ENCODE results near the gene YJU2.

GRCh38 chr19:4220188-4220587, 26.7 kb upstream of the YJU2 start:
- TF ChIP-seq CTCF (conservative IDR thresholded peaks at IDR 0.05), result no peak
- no peak for TF ChIP-seq ZFX (IDR thresholded peaks at IDR 0.05)
